Skin of body (tissue), 2 donors: ENCODE results near the gene EIF3D. TPM values are rescaled to one million over a fixed set of nuclear protein-coding genes. Genes with fewer than 3 reads are reported as not detected.
"Not testable (repeated sequence)": the region's sequence is repeated elsewhere in the genome, so short reads cannot be mapped to it uniquely, and the experiment has no call there.

Experiments used
- DNase-seq: peaks from one replicate; lab custom pipeline; 2025; lab: John Stamatoyannopoulos, UW
- total RNA-seq: library from RNA; depleted of rRNA; stranded (reverse); fragments of >200 nt; gene quantifications from one replicate; pipeline ENCODE4 v1.2.3, GENCODE V29; 2014

EIF3D gene
- total RNA-seq, 1 donor from 2014 or later = 191 TPM

- DNase-seq = no peak
These were observed 20.1 kb upstream of the EIF3D start for GRCh38 chr22:36549033-36549432.

GRCh38 chr22:36548606-36549005 lies 19.6 kb upstream of the EIF3D start:
- no peak for DNase-seq

DNA sequence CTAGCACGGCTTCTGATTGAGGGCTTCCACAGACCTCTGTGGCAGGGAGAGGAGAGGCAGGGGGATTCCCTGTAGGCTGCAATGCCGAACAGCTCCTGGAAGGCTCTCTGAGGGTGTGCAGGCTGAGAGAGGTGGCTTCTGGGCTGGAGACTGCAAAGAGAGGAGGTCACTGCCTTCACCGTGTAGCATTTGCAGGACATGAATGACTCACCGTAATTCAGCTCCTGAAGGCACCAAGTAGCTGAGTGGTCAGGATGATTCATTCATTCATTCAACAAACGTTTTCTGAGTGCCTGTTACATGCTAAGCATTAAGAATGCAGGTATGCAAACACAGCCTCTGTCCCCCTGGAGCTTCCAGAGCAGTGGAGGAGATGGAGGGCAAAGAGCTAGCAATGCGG lies 18.0 kb upstream of the EIF3D start:
- DNase-seq = no peak

- DNase-seq = no peak
These were observed 17.3 kb upstream of the EIF3D start for GRCh38 chr22:36546092-36546804.

DNA sequence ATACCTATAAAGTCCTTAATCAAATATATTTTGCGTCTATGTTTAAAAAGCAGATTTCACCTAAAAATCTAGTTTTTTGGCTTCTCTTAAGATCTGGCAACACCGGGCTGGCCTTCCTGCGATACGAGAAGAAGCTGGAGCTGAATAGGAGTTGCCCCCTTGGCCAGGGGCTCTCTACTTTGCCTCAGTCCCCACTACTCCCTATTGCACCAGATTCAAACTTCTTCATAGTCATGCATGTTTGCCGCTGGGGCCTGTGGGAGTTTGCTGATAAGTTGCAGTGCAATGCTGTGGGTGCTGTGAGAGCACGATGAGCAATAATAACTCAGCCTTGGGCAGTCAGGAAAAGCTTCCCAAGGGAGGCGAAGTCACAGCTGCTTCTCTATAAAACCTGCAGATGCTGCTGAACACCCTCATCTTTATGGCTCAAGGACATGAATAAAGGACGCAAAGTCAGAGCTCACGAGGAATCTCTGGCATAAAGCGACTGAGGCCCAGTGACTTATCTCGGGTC lies 15.2 kb upstream of the EIF3D start:
- no peak for DNase-seq

DNA sequence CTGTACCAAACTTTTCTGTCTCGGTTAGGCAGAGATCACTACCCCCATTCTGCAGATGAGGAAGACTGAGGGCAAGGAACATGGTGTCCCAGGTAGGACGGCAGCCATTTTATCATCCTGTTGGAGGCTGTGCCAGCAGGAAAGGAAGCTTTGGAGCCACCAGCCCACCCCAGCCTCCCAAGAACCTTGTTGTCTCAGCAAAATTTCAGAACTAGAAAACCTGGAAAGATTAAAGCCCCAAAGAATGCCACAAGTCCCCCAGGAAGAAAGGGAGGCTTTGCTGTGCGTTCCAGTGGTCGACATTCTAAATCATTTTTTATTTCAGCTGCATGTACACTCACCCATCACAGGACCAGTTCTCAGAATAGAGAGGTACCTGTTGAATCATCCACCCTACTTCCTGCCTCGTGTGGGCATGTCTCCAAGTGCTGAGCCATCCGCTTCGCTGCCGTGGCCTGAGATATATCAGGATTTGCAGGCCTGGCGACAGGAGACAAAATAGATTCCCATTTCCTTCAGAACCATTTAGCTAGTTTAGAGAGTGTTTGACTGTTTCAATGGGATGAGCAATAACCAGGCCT lies 13.0 kb upstream of the EIF3D start:
- DNase-seq = no peak

- DNase-seq = no peak
These were observed 12.1 kb upstream of the EIF3D start for GRCh38 chr22:36540867-36541642.

DNA sequence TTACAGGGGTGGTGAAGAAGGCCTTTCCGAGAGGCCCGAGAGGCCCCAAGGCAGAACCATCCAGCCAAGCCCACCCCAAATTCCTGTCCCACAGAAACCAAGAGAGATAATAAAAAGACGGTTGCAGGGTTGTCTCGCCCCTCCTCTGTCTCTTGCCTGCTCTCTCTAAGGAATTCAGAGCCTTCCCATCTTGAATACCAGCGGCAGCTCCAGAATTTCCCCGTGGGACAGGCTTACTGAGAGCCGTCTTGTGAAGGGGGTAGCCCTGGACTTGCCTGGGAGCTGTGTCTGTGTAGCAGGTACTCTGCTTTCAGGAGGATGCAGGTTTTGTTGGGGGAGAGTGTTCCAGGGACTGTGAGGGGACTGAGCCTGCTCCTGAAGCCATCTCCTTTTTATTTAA lies 9.6 kb upstream of the EIF3D start:
- DNase-seq = no peak

GRCh38 chr22:36536717-36537116 lies 7.8 kb upstream of the EIF3D start:
- DNase-seq = no peak

GRCh38 chr22:36533320-36533719 lies 4.4 kb upstream of the EIF3D start:
- not testable (repeated sequence) for DNase-seq

DNA sequence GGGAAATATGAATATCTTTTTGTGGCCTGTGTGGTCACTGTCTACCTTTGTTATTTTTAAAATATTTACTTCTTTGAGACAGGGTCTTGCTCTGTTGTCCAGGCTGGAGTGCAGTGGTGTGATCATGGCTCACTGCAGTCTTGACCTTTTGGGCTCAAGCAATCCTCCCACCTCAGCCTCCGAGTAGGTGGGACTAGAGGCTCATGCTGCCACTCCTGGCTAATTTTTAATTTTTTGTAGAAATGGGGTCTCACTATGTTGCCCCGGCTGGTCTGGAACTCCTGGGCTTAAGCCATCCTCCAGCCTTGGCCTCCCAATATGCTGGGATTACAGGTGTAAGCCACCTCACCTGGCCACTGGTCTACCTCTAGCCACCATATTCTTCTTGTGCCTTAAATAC lies 3.5 kb upstream of the EIF3D start:
- no peak for DNase-seq

DNA sequence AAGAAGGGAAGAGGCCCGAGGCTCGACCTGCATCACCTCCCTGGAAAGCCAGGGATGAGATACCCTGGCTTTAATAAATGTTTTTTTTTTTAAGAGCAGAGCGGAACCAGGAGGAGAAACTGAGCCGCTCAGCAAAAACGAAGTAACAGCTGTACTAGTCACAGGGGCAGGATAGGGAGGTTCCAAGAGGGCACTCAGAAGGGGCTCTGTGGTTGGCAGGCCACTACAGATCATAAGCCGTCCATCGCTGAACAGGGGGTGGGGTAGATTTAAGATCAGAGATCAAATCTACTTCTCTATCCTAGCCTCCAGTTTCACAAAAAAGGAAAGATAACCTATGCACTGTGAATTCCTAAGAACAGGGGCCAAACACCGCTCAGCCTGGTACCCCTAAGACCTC lies 625 bp downstream of the EIF3D start:
- no peak for DNase-seq

GRCh38 chr22:36522662-36523061 lies 6.3 kb downstream of the EIF3D start:
- DNase-seq = no peak

DNA sequence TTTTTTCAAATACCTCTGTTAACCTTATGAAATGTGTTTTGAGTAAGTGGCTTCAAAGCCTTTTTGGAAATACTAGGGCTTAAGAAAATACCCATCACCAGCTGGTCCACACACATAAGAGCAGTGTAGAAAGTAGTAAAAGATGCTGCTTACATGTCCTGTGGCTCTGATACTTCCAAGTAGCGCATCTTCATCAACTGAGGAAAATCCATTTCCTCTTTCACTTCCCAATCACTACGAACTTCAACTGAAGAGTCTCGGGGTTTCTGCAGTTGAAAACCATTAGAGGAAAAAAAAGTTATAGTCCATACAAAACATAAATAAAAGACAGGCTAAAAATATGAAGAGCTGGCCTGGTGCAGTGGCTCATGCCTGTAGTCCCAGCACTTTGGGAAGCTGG lies 8.5 kb downstream of the EIF3D start:
- DNase-seq = no peak

DNA sequence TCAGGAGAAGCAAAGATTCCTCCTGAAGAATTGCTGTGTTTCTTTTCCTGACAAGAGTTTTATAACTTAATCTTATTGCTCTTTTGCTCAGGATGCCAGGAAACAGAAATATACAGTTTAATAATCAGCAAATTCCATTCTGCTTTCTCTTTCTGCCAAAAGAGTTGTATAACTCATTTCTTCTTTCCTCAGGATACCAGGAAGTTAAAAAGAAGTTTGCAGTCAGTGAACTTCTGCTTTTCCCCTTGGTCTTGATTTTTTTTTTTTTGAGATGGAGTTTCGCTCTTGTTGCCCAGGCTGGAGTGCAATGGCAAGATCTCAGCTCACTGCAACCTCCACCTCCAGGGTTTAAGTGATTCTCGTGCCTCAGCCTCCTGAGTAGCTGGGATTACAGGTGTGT lies 9.1 kb downstream of the EIF3D start:
- not testable (repeated sequence) for DNase-seq

DNA sequence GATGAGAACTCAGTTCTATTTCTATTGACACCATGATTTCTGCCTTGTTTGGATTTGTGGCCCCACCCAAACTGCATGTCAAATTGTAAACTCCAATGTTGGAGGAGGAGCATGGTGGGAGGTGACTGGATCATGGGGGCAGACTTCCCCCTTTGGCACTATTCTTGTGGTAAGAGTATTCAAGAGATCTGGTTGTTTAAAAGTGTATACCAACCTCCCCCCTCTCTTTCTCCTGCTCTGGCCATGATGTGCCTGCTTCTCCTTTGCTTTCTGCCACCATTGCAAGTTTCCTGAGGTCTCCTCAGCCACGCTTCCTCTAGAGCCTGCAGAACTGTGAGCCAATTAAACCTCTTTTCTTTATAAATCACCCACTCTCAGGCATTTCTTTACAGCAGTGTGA lies 14.2 kb downstream of the EIF3D start:
- no peak for DNase-seq

GRCh38 chr22:36512991-36513390 lies 16.0 kb downstream of the EIF3D start:
- DNase-seq = no peak

- DNase-seq = no peak
These were observed 16.6 kb downstream of the EIF3D start for GRCh38 chr22:36512333-36512732.

DNA sequence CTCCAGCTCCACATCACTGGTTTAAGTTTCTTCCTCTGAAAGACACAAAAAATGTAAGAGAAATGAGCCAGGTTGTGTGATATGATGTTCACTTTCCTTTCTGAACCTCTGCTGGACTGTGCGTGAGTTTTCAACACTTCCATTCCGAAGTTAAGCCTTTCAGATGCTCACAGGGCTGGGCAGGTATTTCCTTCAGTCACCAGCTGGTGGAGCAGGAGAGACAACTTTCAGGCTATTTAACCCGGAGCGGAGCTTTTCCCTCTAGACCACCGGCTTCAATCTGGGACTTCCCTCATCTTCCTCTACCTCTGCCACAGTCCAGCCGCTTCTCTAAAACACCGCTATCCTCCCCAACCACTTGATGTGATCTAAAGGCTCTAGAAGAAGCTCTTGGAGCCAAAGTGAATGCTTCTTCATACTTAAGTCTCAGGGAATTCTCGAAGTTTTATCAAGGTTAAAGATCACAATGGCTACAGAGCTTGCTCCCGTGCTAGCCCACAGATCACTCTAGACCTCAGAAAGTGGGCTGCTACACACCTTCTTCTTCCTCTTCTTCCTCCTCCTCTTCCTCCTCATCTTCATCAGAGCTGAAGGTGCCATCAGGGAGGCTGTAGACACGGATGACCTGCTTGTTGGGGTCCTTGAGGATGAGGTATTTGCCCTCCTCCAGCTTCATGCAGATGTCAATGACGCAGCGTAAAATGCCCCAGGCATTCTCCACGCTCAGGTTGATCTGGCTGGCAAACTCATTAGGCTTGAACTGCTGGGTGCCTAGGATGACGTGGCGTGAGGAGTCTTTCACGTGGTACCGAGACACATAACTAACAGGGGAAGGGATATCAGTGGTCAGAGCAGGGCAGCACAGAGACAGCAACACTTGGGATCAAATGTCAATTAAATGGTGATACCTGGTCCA lies 17.7 kb downstream of the EIF3D start:
- DNase-seq = no peak

DNA sequence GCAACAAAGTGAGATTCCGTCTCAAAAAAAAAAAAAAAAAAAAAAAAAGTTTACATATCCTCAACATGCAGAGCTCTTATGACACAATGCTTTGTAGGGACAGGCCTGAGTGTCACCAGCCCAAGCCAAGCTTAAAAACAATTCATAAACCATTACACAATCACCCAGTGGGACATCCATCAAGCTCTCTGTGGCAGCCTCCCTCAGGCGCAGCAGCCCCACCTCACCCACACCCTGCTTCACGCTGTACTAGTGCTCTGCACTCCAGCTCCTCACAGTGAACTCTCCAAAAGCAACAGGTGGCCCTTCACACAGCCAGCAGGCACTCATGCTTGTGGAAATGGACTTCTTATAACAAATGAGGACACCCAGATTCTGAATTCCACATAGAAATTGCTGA lies 18.6 kb downstream of the EIF3D start:
- DNase-seq = no peak

GRCh38 chr22:36507518-36508010 lies 21.4 kb downstream of the EIF3D start:
- DNase-seq = no peak
